ENCODE results near the gene DAB2IP.

DAB2IP gene

GRCh38 chr9:121827251-121827967, 176.0 kb downstream of the DAB2IP start:
- no peak for DNase-seq (ENCODE audit: low read depth in 2 of 2, low spot score in 1 of 2)

- no peak for DNase-seq (ENCODE audit: low read depth in 2 of 2, low spot score in 1 of 2)
Measured at GRCh38 chr9:121830441-121831140, 179.2 kb downstream of the DAB2IP start.

GRCh38 chr9:121831869-121832268, 180.4 kb downstream of the DAB2IP start:
- DNase-seq (ENCODE audit: low read depth in 2 of 2, low spot score in 1 of 2), result no peak

GRCh38 chr9:121833061-121833460, 181.6 kb downstream of the DAB2IP start:
- DNase-seq (ENCODE audit: low read depth in 2 of 2, low spot score in 1 of 2), result no peak
